ENCODE results near the gene OLFM1.

OLFM1 gene

DNA sequence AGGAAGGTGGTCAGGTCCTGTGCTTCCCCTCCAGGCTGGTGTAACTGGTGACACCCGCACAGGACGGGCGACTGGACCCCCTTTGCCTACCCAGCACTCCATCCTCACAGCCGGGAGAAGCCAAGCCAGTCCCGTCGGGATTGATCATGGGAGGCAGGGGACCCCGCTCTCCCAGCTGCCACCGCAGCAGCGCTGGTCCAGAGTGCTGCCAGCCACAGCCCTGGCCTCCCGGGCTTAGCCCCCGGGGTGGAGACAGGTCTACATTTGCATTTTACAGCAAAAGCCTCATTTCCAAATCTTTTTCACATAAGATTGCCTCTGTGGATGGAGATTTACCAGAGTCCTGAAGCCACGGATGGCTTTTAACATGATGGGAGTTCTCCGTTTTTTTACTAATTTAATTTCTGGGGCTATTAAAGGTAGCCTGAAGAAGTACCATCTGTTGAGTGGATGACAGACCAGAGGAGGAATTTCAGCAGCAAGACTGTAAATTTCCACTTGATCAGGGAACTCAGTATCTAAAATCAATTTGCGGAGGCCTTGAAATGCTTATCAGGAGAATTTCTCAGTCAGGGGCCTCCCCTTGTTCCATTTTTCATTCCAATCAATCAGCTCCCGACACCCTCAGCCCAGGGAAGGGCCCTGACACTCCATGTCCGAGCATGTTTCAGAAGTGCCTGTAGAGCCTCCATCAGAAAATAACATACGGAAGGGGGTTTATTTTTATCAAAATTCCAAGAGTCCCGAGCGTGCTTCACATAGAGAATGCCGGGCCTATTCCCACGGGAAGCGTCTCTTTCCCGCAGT is 80.6 kb downstream of the OLFM1 start:
- DNase-seq, result no peak

DNA sequence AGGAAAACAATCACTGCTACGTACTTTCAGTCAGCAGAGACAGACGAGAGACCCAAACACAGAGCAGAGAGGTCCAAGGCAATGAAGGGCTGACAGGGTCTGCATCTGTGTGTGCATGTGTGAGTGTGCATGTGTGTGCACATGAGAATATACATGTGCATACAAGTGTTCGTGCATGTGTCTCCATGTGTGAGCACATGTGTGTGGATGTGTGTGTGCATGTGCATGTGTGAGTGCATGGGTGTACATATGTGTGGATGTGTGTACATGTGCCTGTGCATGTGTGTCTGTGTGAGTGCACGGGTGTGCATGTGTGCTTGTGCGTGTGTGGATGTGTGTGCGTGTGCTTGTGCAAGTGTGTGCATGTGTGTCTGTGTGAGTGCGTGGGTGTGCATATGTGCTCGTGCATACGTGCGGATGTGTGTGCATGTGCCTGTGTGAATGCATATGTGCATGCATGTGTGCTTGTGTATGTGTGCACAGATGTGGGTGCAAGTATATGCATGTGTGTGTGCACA is 82.3 kb downstream of the OLFM1 start:
- DNase-seq, result no peak

DNA sequence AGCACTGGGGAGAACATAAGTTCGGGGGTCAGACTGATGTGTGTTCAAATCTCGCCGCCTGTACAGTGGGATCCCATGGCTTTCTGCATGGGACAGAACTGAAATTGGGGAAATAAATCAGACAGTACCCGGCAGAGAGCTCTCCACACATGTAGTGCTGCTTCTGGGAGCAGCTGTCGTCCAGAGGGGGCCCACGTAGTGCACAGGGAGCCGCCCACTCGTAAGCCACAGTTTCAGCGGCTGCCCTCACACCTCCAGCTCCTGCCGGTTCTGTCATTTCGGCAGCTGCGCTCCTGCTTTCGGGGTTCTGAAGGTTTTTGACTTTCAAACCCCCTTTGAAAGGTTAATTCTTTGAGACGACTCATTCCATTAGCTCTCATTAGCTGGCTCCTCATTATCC is 83.1 kb downstream of the OLFM1 start:
- no peak for DNase-seq
